OCI-LY3 (cell line): ENCODE results near the gene HERC4.

ENCODE experiments used
- H2AFZ ChIP-seq: fragments of 200-600, 300-600 bp; shearing (Covaris generic); 2 replicates; pipeline ENCODE4 v1.6.0; 2014; ENCODE audit warnings: antibody characterized with exemption, low read depth, low read length
- H3K27ac ChIP-seq: fragments of 200-600, 300-600 bp; sonication (generic); 2 replicates; pipeline ENCODE4 v1.5.1; 2014; ENCODE audit warnings: mild to moderate bottlenecking, low read length, moderate library complexity, mixed read lengths
- H3K27me3 ChIP-seq: fragments of 200-600, 300-600 bp; sonication (generic); 2 replicates; pipeline ENCODE4 v1.6.1; 2014; ENCODE audit warnings: low read depth, low read length, mixed read lengths
- H3K36me3 ChIP-seq: fragments of 200-600, 300-600 bp; sonication (generic); replicated peaks from 2 replicates; pipeline ENCODE3; 2014; ENCODE audit warnings: low read depth, low read length, mixed read lengths
- H3K4me1 ChIP-seq: fragments of 300-600, 200-600 bp; sonication (generic); 2 replicates; pipeline ENCODE4 v1.6.1; 2014; ENCODE audit warnings: low read length, mixed read lengths
- H3K4me2 ChIP-seq: fragments of 200-600, 300-600 bp; sonication (generic); 2 replicates; pipeline ENCODE4 v1.6.1; 2014; ENCODE audit warnings: low read length, mixed read lengths
- H3K4me3 ChIP-seq: fragments of 300-600, 200-600 bp; sonication (generic); 2 replicates; pipeline ENCODE4 v1.5.1; 2014; ENCODE audit warnings: antibody characterized with exemption, mild to moderate bottlenecking, low read length, moderate library complexity
- H3K79me2 ChIP-seq: fragments of 300-600, 200-600 bp; shearing (Covaris generic); 2 replicates; pipeline ENCODE4 v1.6.1; 2014; ENCODE audit warnings: mild to moderate bottlenecking, low read length, mixed read lengths
- H3K9ac ChIP-seq: fragments of 300-600, 200-600 bp; shearing (Covaris generic); 2 replicates; pipeline ENCODE4 v1.6.0; 2014; ENCODE audit warnings: mild to moderate bottlenecking, low read length, moderate library complexity
- H3K9me3 ChIP-seq: fragments of 200-600, 300-600 bp; shearing (Covaris generic); 2 replicates; pipeline ENCODE4 v1.6.1; 2014; ENCODE audit warnings: low read length, mixed read lengths; ENCODE audit not compliant: insufficient read depth
- H4K20me1 ChIP-seq: fragments of 200-600, 300-600 bp; sonication (generic); 2 replicates; pipeline ENCODE4 v1.6.1; 2016; ENCODE audit warnings: low read length, mixed read lengths; ENCODE audit not compliant: insufficient read depth
- CTCF ChIP-seq: fragments of 200-600, 300-600 bp; sonication (generic); IDR thresholded peaks from 2 replicates; pipeline ENCODE4 v1.5.1; 2014; ENCODE audit warnings: antibody characterized with exemption, low read length, low read depth
- EZH2phosphoT487 ChIP-seq: fragments of 200-600 bp; shearing (Covaris generic); IDR thresholded peaks from 2 replicates; pipeline ENCODE4 v1.6.1; 2018; ENCODE audit warnings: antibody characterized with exemption, mixed run types, low read depth

Gene HERC4

DNA sequence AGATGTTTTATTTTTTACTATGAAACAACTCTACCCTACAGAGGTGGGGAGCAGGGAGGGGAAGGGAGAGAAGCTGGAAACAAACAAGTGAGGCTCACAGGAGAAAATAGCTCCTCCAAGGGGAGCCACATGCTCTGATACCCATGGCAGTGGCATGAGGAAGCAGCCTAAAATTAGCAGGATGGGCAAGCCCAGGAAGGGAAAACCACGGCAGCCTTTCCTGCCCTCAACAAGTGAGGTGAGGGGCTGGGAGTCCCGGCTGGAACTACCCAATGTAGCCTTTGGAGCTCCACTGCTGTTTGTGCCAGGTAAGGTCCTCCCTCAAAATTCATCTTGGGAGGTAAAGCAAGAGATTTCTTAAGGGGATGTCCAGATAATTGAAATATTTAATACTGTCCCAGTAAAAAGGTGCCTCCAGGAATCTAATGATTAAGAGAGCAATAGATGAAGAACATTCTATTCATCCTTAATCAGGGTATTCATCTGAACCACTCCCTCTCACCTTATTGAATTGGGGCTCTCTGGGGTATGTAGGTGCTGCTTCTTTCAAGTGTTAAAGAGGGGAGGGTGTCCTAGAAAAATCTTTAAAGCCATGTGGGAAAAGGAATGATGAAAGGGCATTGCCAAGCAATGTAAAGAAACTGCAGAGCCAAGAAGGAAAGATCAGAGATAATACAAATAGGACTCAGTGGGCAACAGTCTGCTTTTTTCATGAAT lies 12.8 kb upstream of the HERC4 start:
- Histone ChIP-seq H2AFZ (no peak overlapping the region), H3K27me3 (no peaks in the 10 kb centered on the region), H3K4me3 (no peak overlapping the region), H3K79me2 (no peaks in the 10 kb centered on the region), H3K4me1 (no peaks in the 10 kb centered on the region), H4K20me1 (no peaks in the 10 kb centered on the region), H3K36me3 (no peaks in the 10 kb centered on the region), H3K4me2 (no peak overlapping the region), H3K27ac (no peak overlapping the region), H3K9me3 (no peaks in the 10 kb centered on the region), H3K9ac (no peak overlapping the region)
- TF ChIP-seq EZH2phosphoT487 (no peak), CTCF (no peak)

DNA sequence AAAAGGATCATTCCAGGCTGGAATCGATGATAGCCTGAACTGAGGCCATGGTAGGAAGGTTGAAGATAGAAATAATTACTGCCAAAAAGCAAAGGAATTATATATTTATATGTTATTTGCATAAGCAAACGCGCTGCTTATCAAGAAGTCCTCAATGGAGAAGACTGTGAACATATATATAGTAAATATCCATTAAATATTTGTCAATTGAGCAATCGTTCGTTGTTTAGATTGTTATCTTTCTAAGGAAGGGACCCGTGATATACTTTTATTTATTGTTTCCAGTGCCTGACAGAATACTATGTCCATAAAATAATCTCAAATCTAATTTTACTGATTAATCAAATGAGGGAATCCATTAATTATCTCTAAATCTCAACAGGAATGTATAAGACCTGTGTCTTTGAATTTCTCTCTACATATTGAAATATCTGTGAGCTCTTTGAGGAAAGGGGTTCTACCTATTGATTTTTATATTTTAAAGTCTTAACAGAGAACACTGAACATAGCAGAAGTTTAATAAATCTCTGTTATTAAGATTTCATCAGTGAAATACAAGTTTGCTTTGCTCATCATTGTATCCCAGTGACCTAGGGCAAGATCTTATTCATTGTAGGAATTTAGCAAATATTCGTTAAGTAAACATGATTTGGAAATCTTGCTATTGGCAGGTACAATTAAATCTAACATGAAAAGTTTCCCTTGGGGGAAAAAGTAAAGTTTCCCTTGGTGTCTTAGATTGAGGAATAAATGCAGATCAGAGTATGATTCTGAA lies 12.0 kb upstream of the HERC4 start:
- no peaks in the 10 kb centered on the region for H3K27me3 ChIP-seq
- no peak overlapping the region for H3K27ac ChIP-seq
- H3K4me2 ChIP-seq, result no peak overlapping the region
- no peaks in the 10 kb centered on the region for H3K36me3 ChIP-seq
- H2AFZ ChIP-seq, result no peak overlapping the region
- no peaks in the 10 kb centered on the region for H4K20me1 ChIP-seq
- H3K4me1 ChIP-seq, result no peaks in the 10 kb centered on the region
- no peaks in the 10 kb centered on the region for H3K9me3 ChIP-seq
- TF ChIP-seq EZH2phosphoT487, result no peak
- no peak for TF ChIP-seq CTCF
- no peaks in the 10 kb centered on the region for H3K79me2 ChIP-seq
- H3K9ac ChIP-seq, result no peak overlapping the region
- H3K4me3 ChIP-seq, result no peak overlapping the region

DNA sequence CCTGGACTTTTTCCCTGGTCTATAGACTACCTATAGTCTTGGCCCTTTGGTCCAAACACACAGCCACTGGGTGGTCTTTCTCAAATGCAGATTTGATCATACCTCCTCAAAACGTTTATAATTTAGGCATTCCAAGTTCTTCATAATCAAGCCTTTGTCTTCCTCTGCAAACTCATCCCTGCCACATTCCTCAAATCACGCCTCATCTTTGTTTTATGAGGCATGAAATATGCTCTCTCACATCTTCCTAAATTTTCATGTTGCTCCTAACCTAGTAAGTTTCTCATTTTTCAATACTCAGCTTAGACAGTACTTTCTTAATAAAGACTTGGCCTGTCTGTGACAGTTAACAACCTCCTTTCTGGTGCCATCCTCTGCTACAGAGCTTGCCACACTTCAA lies 10.9 kb upstream of the HERC4 start:
- Histone ChIP-seq H3K79me2 (no peaks in the 10 kb centered on the region), H3K27me3 (no peaks in the 10 kb centered on the region), H3K36me3 (no peaks in the 10 kb centered on the region), H3K4me1 (no peaks in the 10 kb centered on the region), H2AFZ (no peak overlapping the region), H3K27ac (no peak overlapping the region), H3K9me3 (no peaks in the 10 kb centered on the region), H3K9ac (no peak overlapping the region), H4K20me1 (no peaks in the 10 kb centered on the region), H3K4me3 (no peak overlapping the region), H3K4me2 (no peak overlapping the region)
- no peak for TF ChIP-seq EZH2phosphoT487
- no peak for TF ChIP-seq CTCF

DNA sequence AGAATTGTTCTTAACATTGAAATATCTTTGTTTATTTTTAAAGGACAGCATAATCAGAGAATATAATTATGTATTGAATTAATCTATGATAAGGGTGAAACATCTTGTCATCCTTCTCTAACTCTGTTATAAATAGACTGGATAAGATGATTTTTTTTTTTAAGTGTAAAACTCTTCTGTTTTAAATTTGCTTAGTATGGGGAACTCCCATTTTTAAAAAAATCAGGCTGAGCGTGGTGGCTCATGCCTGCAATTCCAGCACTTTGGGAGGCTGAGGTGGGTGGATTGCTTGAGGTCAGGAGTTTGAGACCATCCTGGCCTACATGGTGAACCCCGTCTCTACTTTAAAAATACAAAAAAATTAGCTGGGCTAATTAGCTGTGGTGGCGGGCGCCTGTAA lies 9.4 kb upstream of the HERC4 start:
- H4K20me1 ChIP-seq, result no peaks in the 10 kb centered on the region
- H3K27ac ChIP-seq, result no peak overlapping the region
- no peaks in the 10 kb centered on the region for H3K4me1 ChIP-seq
- H3K79me2 ChIP-seq, result no peaks in the 10 kb centered on the region
- H3K27me3 ChIP-seq, result no peaks in the 10 kb centered on the region
- H3K4me3 ChIP-seq, result no peak overlapping the region
- H3K36me3 ChIP-seq, result no peaks in the 10 kb centered on the region
- no peak overlapping the region for H3K9ac ChIP-seq
- no peaks in the 10 kb centered on the region for H3K9me3 ChIP-seq
- H3K4me2 ChIP-seq, result no peak overlapping the region
- no peak for TF ChIP-seq CTCF
- H2AFZ ChIP-seq, result no peak overlapping the region
